Natural killer cell (primary cell): ENCODE measurements around the gene KANK4. TPM values are rescaled to one million over a fixed set of nuclear protein-coding genes. Genes with fewer than 3 reads are reported as not detected.

Experiments
- ATAC-seq, 3 donors: fragments of 150-1000 bp in 2 of 3; fragments of 200-7000 bp in 1 of 3; cut with Tn5 transposase; 1 replicate in 1 of 3; 2 replicates in 2 of 3; pipeline ENCODE4 v1.10.0; 2021; ENCODE audit warnings: mild to moderate bottlenecking in 2 of 3, moderate library complexity in 2 of 3
- DNase-seq, 2 donors: peaks; one replicate each; pipeline versions ENCODE4 v3.0.0 to v3.0.0-alpha.2; 2013 to 2021; ENCODE audit warnings: mixed read lengths in 1 of 2
- H3K27ac ChIP-seq: one replicate; pipeline ENCODE4 v1.5.1; 2013; ENCODE audit warnings: mild to moderate bottlenecking, low read length
- H3K27me3 ChIP-seq: one replicate; pipeline ENCODE4 v1.6.1; 2013; ENCODE audit warnings: low read length; ENCODE audit not compliant: control insufficient read depth, insufficient read depth
- H3K36me3 ChIP-seq: one replicate; pipeline ENCODE4 v1.6.1; 2013; ENCODE audit warnings: low read length; ENCODE audit not compliant: control insufficient read depth, insufficient read depth
- H3K4me1 ChIP-seq: one replicate; pipeline ENCODE4 v1.6.1; 2013; ENCODE audit warnings: low read length; ENCODE audit not compliant: control insufficient read depth, insufficient read depth
- H3K4me3 ChIP-seq: one replicate; pipeline ENCODE4 v1.5.1; 2013; ENCODE audit warnings: low read length
- H3K9me3 ChIP-seq: one replicate; pipeline ENCODE4 v1.6.1; 2013; ENCODE audit warnings: low read length; ENCODE audit not compliant: control insufficient read depth, insufficient read depth
- H3K27ac Mint-ChIP-seq, 2 donors: one replicate each; pipeline ENCODE4 v1.8.0; 2022; ENCODE audit warnings: mild to moderate bottlenecking in 2 of 2, mixed read lengths in 2 of 2, moderate library complexity in 1 of 2
- H3K27me3 Mint-ChIP-seq, 2 donors: one replicate each; pipeline ENCODE4 v1.8.0; 2022; ENCODE audit warnings: low read depth in 2 of 2, mixed read lengths in 2 of 2
- H3K36me3 Mint-ChIP-seq: one replicate; pipeline ENCODE4 v1.8.0; 2022; ENCODE audit warnings: mixed read lengths
- H3K4me1 Mint-ChIP-seq, 2 donors: one replicate each; pipeline ENCODE4 v1.8.0; 2022; ENCODE audit warnings: mixed read lengths in 2 of 2
- H3K4me3 Mint-ChIP-seq: one replicate; pipeline ENCODE4 v1.8.0; 2022; ENCODE audit warnings: mild to moderate bottlenecking, moderate library complexity, mixed read lengths
- H3K9me3 Mint-ChIP-seq, 2 donors: one replicate each; pipeline ENCODE4 v1.8.0; 2022; ENCODE audit warnings: mixed read lengths in 2 of 2
- WGBS: methylation state at CpG from one replicate; pipeline ENCODE4 v1.1.7; 2013; ENCODE audit warnings: missing lambda C conversion rate; ENCODE audit not compliant: insufficient coverage; 5-methylcytosine and 5-hydroxymethylcytosine counted together
- intact Hi-C: fragments of 100-400 bp; cut with micrococcal nuclease; formaldehyde crosslinking; loops from one replicate; pipeline ENCODE4 v1.14.2; 2022
- total RNA-seq, 4 donors: library from RNA; stranded (reverse); fragments of 120-200 nt in 1 of 4; gene quantifications; one replicate each; pipeline versions ENCODE4 v1.2.3 to v1.2.4, GENCODE V29; 2013 to 2022
- TF ChIP-seq, protein P1 (sequence below): fragments of 200-600 bp; IDR thresholded peaks from one replicate; pipeline ENCODE4 v1.8.0; 2022; ENCODE audit warnings: antibody characterized with exemption

Gene KANK4
- total RNA-seq, 3 donors from 2014 or later (not counting 1 experiment from before 2014, with no cell fraction given) = not detected

DNA sequence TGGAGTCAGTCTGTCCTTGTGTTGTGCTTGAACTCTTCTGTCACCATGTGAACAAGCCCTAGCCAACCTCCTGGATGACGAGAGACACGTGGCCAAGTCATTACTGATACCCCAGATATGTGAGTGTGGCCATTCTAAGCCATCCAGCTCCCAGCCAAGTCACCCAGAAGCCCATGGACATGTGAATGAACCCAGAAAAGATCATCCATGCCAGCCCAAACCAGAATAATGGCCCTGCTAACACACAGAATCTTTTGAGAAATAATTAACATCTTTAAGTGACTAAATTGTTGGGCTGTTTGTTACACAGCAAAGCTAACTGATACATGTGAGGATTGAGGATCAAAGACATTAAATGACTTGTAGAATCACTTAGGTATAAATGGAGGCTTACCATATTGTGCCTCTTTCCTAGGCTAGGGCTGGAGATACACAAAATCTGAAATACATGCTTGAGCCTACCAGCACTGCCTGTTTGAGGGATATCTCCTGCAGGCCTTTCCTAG is 38.2 kb downstream of the KANK4 start:
- TF ChIP-seq, protein P1, sequence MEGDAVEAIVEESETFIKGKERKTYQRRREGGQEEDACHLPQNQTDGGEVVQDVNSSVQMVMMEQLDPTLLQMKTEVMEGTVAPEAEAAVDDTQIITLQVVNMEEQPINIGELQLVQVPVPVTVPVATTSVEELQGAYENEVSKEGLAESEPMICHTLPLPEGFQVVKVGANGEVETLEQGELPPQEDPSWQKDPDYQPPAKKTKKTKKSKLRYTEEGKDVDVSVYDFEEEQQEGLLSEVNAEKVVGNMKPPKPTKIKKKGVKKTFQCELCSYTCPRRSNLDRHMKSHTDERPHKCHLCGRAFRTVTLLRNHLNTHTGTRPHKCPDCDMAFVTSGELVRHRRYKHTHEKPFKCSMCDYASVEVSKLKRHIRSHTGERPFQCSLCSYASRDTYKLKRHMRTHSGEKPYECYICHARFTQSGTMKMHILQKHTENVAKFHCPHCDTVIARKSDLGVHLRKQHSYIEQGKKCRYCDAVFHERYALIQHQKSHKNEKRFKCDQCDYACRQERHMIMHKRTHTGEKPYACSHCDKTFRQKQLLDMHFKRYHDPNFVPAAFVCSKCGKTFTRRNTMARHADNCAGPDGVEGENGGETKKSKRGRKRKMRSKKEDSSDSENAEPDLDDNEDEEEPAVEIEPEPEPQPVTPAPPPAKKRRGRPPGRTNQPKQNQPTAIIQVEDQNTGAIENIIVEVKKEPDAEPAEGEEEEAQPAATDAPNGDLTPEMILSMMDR = no peak
- Mint-ChIP-seq H3K27ac (no peak overlapping the region), H3K4me1 (no peaks in the 10 kb centered on the region), H3K27me3 (peaks cover 14% of the 10 kb centered on the region in 2 donors), H3K4me3 (no peak overlapping the region), H3K36me3 (no peaks in the 10 kb centered on the region), H3K9me3 (no peaks in the 10 kb centered on the region)
- Histone ChIP-seq H3K4me1 (no peaks in the 10 kb centered on the region), H3K36me3 (no peaks in the 10 kb centered on the region), H3K4me3 (no peak overlapping the region), H3K27me3 (no peaks in the 10 kb centered on the region), H3K9me3 (no peaks in the 10 kb centered on the region), H3K27ac (no peak overlapping the region)
- ATAC-seq = no peak
- DNase-seq = no peak
- WGBS = 69% methylated on average over 2 of the region's 2 CpGs
- intact Hi-C loops = no loop called here

DNA sequence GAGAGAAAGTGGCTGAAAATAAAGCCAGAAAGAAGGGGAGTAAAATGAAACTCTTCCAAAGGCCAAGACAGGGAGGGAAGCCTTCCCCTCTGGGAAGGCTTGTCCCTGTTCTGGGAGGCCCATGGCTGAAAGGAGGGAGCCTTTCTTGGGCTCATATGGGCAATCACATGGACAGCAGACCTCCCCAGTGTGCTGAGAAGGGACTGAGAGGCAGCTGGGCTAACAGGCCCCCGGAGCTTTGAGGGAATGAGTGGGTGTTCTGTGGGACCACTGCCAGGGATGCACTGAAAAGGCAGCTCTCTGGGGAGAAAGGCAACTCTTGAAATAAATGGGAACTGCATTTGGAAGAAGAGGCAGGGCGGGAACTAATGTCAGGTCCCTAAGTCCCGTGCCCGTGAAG is 39.1 kb downstream of the KANK4 start:
- Mint-ChIP-seq H3K4me1 (no peaks in the 10 kb centered on the region), H3K27ac (no peak overlapping the region), H3K4me3 (no peak overlapping the region), H3K9me3 (no peaks in the 10 kb centered on the region), H3K27me3 (peaks cover 11 to 14% of the 10 kb centered on the region in 2 donors), H3K36me3 (no peaks in the 10 kb centered on the region)
- no peaks in the 10 kb centered on the region for H3K9me3 ChIP-seq
- intact Hi-C loops = no loop called here
- TF ChIP-seq, protein P1 = no peak
- no peaks in the 10 kb centered on the region for H3K27me3 ChIP-seq
- DNase-seq = no peak
- ATAC-seq = no peak
- no peaks in the 10 kb centered on the region for H3K36me3 ChIP-seq
- H3K27ac ChIP-seq = no peak overlapping the region
- H3K4me1 ChIP-seq = no peaks in the 10 kb centered on the region
- H3K4me3 ChIP-seq = no peak overlapping the region
- 95% methylated on average over 4 of the region's 4 CpGs for WGBS

DNA sequence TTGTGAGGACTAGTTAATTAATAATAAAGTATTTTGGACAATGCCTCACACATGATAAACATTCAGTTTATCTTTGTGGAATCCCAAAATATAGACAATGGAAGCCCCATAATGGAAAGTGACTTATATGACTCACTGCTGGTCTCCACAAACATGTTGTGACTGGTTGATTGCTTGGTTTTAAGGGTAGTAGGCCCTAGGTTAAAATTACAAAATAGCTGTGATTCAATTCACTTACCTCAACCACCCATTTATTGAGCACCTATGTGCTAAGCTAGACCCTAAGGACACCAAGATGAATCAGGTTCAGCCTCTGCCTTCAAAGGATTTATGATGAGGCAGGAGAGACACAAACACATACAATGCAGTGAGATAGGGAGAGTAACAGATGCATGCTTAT is 42.4 kb downstream of the KANK4 start:
- Mint-ChIP-seq H3K36me3 (no peaks in the 10 kb centered on the region), H3K9me3 (no peaks in the 10 kb centered on the region), H3K27me3 (peaks cover 5 to 8% of the 10 kb centered on the region in 2 donors), H3K27ac (no peak overlapping the region), H3K4me3 (no peak overlapping the region), H3K4me1 (peaks cover 7 to 13% of the 10 kb centered on the region in 2 donors)
- Histone ChIP-seq H3K4me1 (peaks cover 8% of the 10 kb centered on the region), H3K27ac (no peak overlapping the region), H3K36me3 (no peaks in the 10 kb centered on the region), H3K27me3 (no peaks in the 10 kb centered on the region), H3K4me3 (no peak overlapping the region), H3K9me3 (no peaks in the 10 kb centered on the region)
- intact Hi-C loops = no loop called here
- ATAC-seq (no peak), DNase-seq (no peak)
- TF ChIP-seq, protein P1 = no peak
